GM12872 (cell line): Measurements from ENCODE around the gene ISM2.

Source experiments
- TF ChIP-seq, protein P1 (sequence below): IDR thresholded peaks from 3 replicates; pipeline ENCODE4 v1.5.1; 2011; ENCODE audit warnings: low read depth, mild to moderate bottlenecking, low read length, moderate library complexity; ENCODE audit not compliant: insufficient read depth

ISM2 gene

GRCh38 chr14:77516126-77516525, 17.5 kb upstream of the ISM2 start:
- TF ChIP-seq, protein P1, sequence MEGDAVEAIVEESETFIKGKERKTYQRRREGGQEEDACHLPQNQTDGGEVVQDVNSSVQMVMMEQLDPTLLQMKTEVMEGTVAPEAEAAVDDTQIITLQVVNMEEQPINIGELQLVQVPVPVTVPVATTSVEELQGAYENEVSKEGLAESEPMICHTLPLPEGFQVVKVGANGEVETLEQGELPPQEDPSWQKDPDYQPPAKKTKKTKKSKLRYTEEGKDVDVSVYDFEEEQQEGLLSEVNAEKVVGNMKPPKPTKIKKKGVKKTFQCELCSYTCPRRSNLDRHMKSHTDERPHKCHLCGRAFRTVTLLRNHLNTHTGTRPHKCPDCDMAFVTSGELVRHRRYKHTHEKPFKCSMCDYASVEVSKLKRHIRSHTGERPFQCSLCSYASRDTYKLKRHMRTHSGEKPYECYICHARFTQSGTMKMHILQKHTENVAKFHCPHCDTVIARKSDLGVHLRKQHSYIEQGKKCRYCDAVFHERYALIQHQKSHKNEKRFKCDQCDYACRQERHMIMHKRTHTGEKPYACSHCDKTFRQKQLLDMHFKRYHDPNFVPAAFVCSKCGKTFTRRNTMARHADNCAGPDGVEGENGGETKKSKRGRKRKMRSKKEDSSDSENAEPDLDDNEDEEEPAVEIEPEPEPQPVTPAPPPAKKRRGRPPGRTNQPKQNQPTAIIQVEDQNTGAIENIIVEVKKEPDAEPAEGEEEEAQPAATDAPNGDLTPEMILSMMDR: no peak

- TF ChIP-seq, protein P1: no peak
Measured at GRCh38 chr14:77511486-77512162, 13.0 kb upstream of the ISM2 start.

DNA sequence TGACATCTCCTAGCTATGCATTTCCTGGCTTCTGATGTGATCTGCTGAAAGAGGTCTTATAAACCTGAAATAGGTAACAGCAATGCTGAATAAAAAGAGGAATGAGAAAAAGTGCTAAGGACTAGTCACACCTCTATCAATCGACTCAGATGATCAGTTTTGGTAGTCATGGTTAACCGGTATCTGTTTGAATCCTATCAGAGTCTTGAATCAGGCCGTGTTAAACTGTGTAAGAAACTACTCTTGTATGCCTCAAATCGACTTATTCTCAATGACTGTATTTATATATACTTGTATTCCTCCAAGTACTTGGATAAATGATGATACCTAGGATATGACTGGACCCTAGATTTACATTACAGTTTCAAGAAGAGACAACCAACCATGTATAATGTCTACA, 10.8 kb upstream of the ISM2 start:
- TF ChIP-seq, protein P1: no peak

- TF ChIP-seq, protein P1: no peak
Measured at GRCh38 chr14:77508876-77509275, 10.3 kb upstream of the ISM2 start.

GRCh38 chr14:77508249-77508648, 9.6 kb upstream of the ISM2 start:
- TF ChIP-seq, protein P1: no peak

GRCh38 chr14:77507762-77508161, 9.1 kb upstream of the ISM2 start:
- TF ChIP-seq, protein P1: no peak

- TF ChIP-seq, protein P1: no peak
Measured at GRCh38 chr14:77505031-77505430, 6.4 kb upstream of the ISM2 start.
